Spleen (tissue), 7 donors: ENCODE data around the gene PPIA.

Experiments
- CTCF ChIP-seq, 11 experiments: fragments of 200-600 bp in 7 of 11; fragments of 450-650 bp in 4 of 11; sonication (generic) in 4 of 11; IDR thresholded peaks in 8 of 11; conservative IDR thresholded peaks in 3 of 11; 1 replicate in 7 of 11; 2 replicates in 4 of 11; pipeline versions ENCODE4 v1.4.0 to v1.8.0; 2016 to 2021; ENCODE audit warnings: antibody characterized with exemption in 11 of 11, inconsistent platforms in 4 of 11, mild to moderate bottlenecking in 1 of 11
- POLR2A ChIP-seq, 3 donors: fragments of 450-650 bp; IDR thresholded peaks; one replicate each; pipeline ENCODE4 v1.5.1; 2017; ENCODE audit warnings: antibody characterized with exemption in 3 of 3, mild to moderate bottlenecking in 1 of 3
- donor health status: DM: no; HTN: no; CAD: no; lungs with moderate emphysema.
- donor health status: DM: no; HTN: no; CAD: no.
- donor health status: DM: no; HTN: no; CAD: no.

- TF ChIP-seq POLR2A (IDR thresholded peaks at IDR 0.05), result no peak
- no peak for TF ChIP-seq CTCF (IDR thresholded peaks at IDR 0.05 in 8 of 11, conservative IDR thresholded peaks at IDR 0.05 in 3 of 11)
Observed at GRCh38 chr7:44798649-44799305, 2.3 kb downstream of the PPIA start.
